OCI-LY3 (cell line): ENCODE measurements around the gene JAKMIP1.

Experiments used
- H2AFZ ChIP-seq: fragments of 200-600, 300-600 bp; shearing (Covaris generic); 2 replicates; pipeline ENCODE4 v1.6.0; 2014; ENCODE audit warnings: antibody characterized with exemption, low read depth, low read length
- H3K27ac ChIP-seq: fragments of 200-600, 300-600 bp; sonication (generic); 2 replicates; pipeline ENCODE4 v1.5.1; 2014; ENCODE audit warnings: mild to moderate bottlenecking, low read length, moderate library complexity, mixed read lengths
- H3K27me3 ChIP-seq: fragments of 200-600, 300-600 bp; sonication (generic); 2 replicates; pipeline ENCODE4 v1.6.1; 2014; ENCODE audit warnings: low read depth, low read length, mixed read lengths
- H3K36me3 ChIP-seq: fragments of 200-600, 300-600 bp; sonication (generic); replicated peaks from 2 replicates; pipeline ENCODE3; 2014; ENCODE audit warnings: low read depth, low read length, mixed read lengths
- H3K4me1 ChIP-seq: fragments of 300-600, 200-600 bp; sonication (generic); 2 replicates; pipeline ENCODE4 v1.6.1; 2014; ENCODE audit warnings: low read length, mixed read lengths
- H3K4me2 ChIP-seq: fragments of 200-600, 300-600 bp; sonication (generic); 2 replicates; pipeline ENCODE4 v1.6.1; 2014; ENCODE audit warnings: low read length, mixed read lengths
- H3K4me3 ChIP-seq: fragments of 300-600, 200-600 bp; sonication (generic); 2 replicates; pipeline ENCODE4 v1.5.1; 2014; ENCODE audit warnings: antibody characterized with exemption, mild to moderate bottlenecking, low read length, moderate library complexity
- H3K79me2 ChIP-seq: fragments of 300-600, 200-600 bp; shearing (Covaris generic); 2 replicates; pipeline ENCODE4 v1.6.1; 2014; ENCODE audit warnings: mild to moderate bottlenecking, low read length, mixed read lengths
- H3K9ac ChIP-seq: fragments of 300-600, 200-600 bp; shearing (Covaris generic); 2 replicates; pipeline ENCODE4 v1.6.0; 2014; ENCODE audit warnings: mild to moderate bottlenecking, low read length, moderate library complexity
- H3K9me3 ChIP-seq: fragments of 200-600, 300-600 bp; shearing (Covaris generic); 2 replicates; pipeline ENCODE4 v1.6.1; 2014; ENCODE audit warnings: low read length, mixed read lengths; ENCODE audit not compliant: insufficient read depth
- H4K20me1 ChIP-seq: fragments of 200-600, 300-600 bp; sonication (generic); 2 replicates; pipeline ENCODE4 v1.6.1; 2016; ENCODE audit warnings: low read length, mixed read lengths; ENCODE audit not compliant: insufficient read depth
- CTCF ChIP-seq: fragments of 200-600, 300-600 bp; sonication (generic); IDR thresholded peaks from 2 replicates; pipeline ENCODE4 v1.5.1; 2014; ENCODE audit warnings: antibody characterized with exemption, low read length, low read depth
- EZH2phosphoT487 ChIP-seq: fragments of 200-600 bp; shearing (Covaris generic); IDR thresholded peaks from 2 replicates; pipeline ENCODE4 v1.6.1; 2018; ENCODE audit warnings: antibody characterized with exemption, mixed run types, low read depth

JAKMIP1 gene

DNA sequence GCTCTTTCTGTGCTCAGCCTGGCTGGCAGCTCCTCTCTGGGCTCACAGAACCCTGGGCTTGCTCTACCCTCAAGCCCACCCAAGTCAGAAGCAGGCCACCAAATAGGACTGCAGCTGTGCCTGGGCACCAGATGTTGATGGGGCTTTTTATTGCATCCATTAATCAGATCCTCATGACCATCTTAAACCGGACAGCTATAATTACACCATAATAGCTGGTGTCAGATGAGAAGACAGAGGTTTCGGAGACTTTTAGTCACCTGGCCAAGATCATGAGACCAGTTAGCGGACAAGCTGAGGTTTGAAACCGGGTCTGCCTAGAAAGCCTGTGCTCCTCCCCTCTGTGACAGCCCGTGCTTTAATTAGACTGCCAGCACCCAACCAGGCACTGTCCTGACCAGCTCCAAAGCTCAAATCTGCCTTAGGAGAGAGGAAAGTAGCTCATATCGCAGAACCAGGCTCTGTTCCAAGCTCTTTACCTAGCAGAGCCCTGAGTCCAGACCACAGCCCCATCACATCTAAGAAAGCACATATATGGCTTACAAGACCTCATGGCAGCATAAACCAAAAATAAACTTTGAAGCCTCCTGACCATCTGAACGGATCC, 88.9 kb downstream of the JAKMIP1 start:
- no peak overlapping the region for H3K4me2 ChIP-seq
- no peak overlapping the region for H3K4me3 ChIP-seq
- H3K27ac ChIP-seq, result no peak overlapping the region
- H4K20me1 ChIP-seq, result no peaks in the 10 kb centered on the region
- H2AFZ ChIP-seq, result no peak overlapping the region
- H3K79me2 ChIP-seq, result no peaks in the 10 kb centered on the region
- no peaks in the 10 kb centered on the region for H3K4me1 ChIP-seq
- H3K27me3 ChIP-seq, result no peaks in the 10 kb centered on the region
- no peak for TF ChIP-seq CTCF
- no peak for TF ChIP-seq EZH2phosphoT487
- no peaks in the 10 kb centered on the region for H3K36me3 ChIP-seq
- H3K9me3 ChIP-seq, result no peaks in the 10 kb centered on the region
- H3K9ac ChIP-seq, result no peak overlapping the region

DNA sequence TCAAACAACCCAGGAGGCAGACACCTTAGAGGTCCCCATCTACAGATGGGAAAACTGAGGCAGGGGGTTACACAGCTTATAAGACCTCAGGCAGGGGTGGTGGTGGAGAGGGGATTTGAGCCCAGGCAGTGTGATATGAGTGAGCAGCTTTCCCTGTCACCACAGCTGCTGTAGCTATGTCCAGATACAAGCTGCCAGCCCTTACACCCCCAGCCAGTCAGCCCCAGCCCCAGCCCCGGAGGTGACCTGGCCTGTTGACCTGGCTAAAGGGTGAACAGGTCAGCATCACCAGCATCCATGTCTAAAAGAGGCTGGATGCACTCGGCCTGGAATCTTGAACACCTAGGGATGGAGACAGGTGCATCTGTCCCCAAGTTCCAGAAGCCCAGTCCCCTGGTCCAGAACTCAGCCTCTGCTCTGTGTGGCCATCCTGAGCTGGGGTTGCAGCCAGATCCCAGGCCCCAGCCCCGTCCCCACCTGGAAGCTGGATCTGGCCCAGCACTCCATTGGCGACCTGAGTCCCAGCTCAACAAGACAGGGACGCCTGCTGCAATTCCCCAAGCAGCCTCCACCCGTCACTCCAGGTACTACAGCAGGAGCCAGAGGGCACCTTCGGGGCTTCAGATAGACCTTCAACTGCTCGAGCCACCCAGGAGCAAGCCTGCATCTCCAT, 89.5 kb downstream of the JAKMIP1 start:
- TF ChIP-seq CTCF, result no peak
- TF ChIP-seq EZH2phosphoT487, result no peak
- H3K4me1 ChIP-seq, result no peaks in the 10 kb centered on the region

DNA sequence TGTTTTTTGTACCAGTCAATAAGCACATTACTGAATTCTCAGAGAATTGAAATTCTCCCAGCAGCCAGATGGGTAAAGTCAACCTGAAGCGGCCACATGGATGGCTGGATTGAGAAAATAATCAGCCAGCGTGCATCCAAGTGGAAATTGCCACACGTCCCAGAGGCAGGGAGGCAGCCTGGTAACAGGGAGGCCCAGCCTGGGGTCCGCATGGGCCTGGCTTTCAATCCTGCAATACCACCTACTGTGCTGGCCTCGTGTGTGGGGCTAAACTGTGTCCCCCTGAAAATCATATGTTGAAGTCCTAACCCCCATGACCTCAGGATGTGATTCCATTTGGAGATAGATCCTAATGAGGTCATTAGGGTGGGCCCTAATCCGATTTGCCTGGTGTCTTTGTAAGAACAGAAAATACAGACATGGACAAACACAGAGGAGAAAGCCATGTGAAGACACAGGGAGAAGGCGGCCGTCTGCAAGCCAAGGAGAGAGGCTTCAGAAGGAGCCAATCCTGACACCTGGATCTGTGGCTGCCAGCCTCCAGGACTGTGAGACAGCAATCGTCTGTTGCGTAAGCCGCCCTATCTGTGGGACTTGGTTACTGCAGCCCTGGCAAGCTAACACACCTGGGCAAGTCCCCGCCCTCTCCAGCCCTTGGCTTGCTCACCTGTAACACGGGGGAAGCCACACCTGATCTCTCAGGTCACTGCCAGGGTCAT, 90.3 kb downstream of the JAKMIP1 start:
- no peak for TF ChIP-seq EZH2phosphoT487
- TF ChIP-seq CTCF, result no peak
- Histone ChIP-seq H3K9me3 (no peaks in the 10 kb centered on the region), H3K4me2 (no peak overlapping the region), H3K27me3 (no peaks in the 10 kb centered on the region), H3K9ac (no peak overlapping the region), H4K20me1 (no peaks in the 10 kb centered on the region), H3K79me2 (no peaks in the 10 kb centered on the region), H3K4me3 (no peak overlapping the region), H2AFZ (no peak overlapping the region), H3K36me3 (no peaks in the 10 kb centered on the region), H3K4me1 (no peaks in the 10 kb centered on the region), H3K27ac (no peak overlapping the region)

More for the DNA sequence above, 89.5 kb downstream of the JAKMIP1 start:
- no peak overlapping the region for H3K9ac ChIP-seq
- H3K27ac ChIP-seq, result no peak overlapping the region
- H3K27me3 ChIP-seq, result no peaks in the 10 kb centered on the region
- no peaks in the 10 kb centered on the region for H3K36me3 ChIP-seq
- no peaks in the 10 kb centered on the region for H4K20me1 ChIP-seq
- no peaks in the 10 kb centered on the region for H3K9me3 ChIP-seq
- H2AFZ ChIP-seq, result no peak overlapping the region
- H3K4me3 ChIP-seq, result no peak overlapping the region
- H3K4me2 ChIP-seq, result no peak overlapping the region
- H3K79me2 ChIP-seq, result no peaks in the 10 kb centered on the region

- Histone ChIP-seq H4K20me1 (no peaks in the 10 kb centered on the region), H3K27me3 (no peaks in the 10 kb centered on the region), H3K4me3 (no peak overlapping the region), H3K9ac (no peak overlapping the region), H3K9me3 (no peaks in the 10 kb centered on the region), H3K4me1 (no peaks in the 10 kb centered on the region), H3K27ac (no peak overlapping the region), H3K4me2 (no peak overlapping the region), H3K36me3 (no peaks in the 10 kb centered on the region), H2AFZ (no peak overlapping the region), H3K79me2 (no peaks in the 10 kb centered on the region)
- TF ChIP-seq CTCF (no peak), EZH2phosphoT487 (no peak)
Observed at GRCh38 chr4:6107886-6108285, 92.5 kb downstream of the JAKMIP1 start.
